HEK293 (cell line): ENCODE measurements around the gene NPIPB2.

Experiments
- CTCF ChIA-PET: fragments of 350-600 bp; formaldehyde crosslinking; extraction: SDS; loops from one replicate; lab custom pipeline; 2021; ENCODE audit warnings: antibody characterized with exemption; lab: Yijun Ruan, JAX
- POLR2A ChIA-PET: fragments of 300-600 bp; formaldehyde crosslinking; extraction: SDS; loops from one replicate; lab custom pipeline; 2020; ENCODE audit warnings: antibody characterized with exemption, inconsistent platforms; lab: Yijun Ruan, JAX
- H3K27ac ChIP-seq: fragments of 200-500 bp; sonication (Bioruptor generic); 2 replicates; pipeline ENCODE4 v1.5.1; 2014; ENCODE audit warnings: low read depth, low read length, control low read depth, inconsistent platforms; ENCODE audit errors: extremely low read depth
- H3K36me3 ChIP-seq, 2 experiments: fragments of 200-500 bp in 1 of 2; sonication (Bioruptor generic) in 1 of 2; 1 replicate in 1 of 2; 2 replicates in 1 of 2; pipeline ENCODE4 v1.5.1; 2014 to 2017; ENCODE audit warnings: inconsistent platforms in 2 of 2, low read length in 2 of 2; ENCODE audit not compliant: control insufficient read depth in 2 of 2, insufficient read depth in 1 of 2
- H3K4me1 ChIP-seq: fragments of 200-500 bp; sonication (Bioruptor generic); 2 replicates; pipeline ENCODE4 v1.5.1; 2014; ENCODE audit warnings: mild to moderate bottlenecking, low read length, inconsistent platforms; ENCODE audit not compliant: control insufficient read depth, insufficient read depth
- H3K4me3 ChIP-seq: 2 replicates; pipeline ENCODE4 v1.5.1; 2011; ENCODE audit warnings: low read depth, mild to moderate bottlenecking, control low read depth, low read length, moderate library complexity
- H3K9me3 ChIP-seq: fragments of 200-500 bp; sonication (Bioruptor generic); 2 replicates; pipeline ENCODE4 v1.5.1; 2014; ENCODE audit warnings: low read depth, low read length, inconsistent platforms; ENCODE audit not compliant: control insufficient read depth, insufficient read depth
- ELK4 ChIP-seq: IDR thresholded peaks from 2 replicates; pipeline ENCODE4 v1.6.1; 2011; ENCODE audit warnings: mild to moderate bottlenecking, low read depth, low read length, borderline replicate concordance
- HOXD13 ChIP-seq: sonication (generic); formaldehyde crosslinking; IDR thresholded peaks from 2 replicates; pipeline ENCODE4 v1.8.0; 2022; ENCODE audit warnings: missing genetic modification reagents, borderline replicate concordance
- INSM2 ChIP-seq: fragments of 450-650 bp; formaldehyde crosslinking; IDR thresholded peaks from 2 replicates; pipeline ENCODE4 v1.5.1; 2016; ENCODE audit warnings: missing biosample characterization, missing genetic modification characterization
- PBX3 ChIP-seq: sonication (generic); formaldehyde crosslinking; IDR thresholded peaks from 2 replicates; pipeline ENCODE4 v1.8.1; 2022; ENCODE audit warnings: mild to moderate bottlenecking, moderate library complexity, missing genetic modification reagents
- RBAK ChIP-seq: fragments of 450-650 bp; formaldehyde crosslinking; IDR thresholded peaks from 2 replicates; pipeline ENCODE4 v1.5.1; 2016; ENCODE audit warnings: missing biosample characterization, missing genetic modification characterization
- SCRT2 ChIP-seq: fragments of 450-650 bp; formaldehyde crosslinking; IDR thresholded peaks from 2 replicates; pipeline ENCODE4 v1.5.1; 2016; ENCODE audit warnings: missing biosample characterization, missing genetic modification characterization
- SP7 ChIP-seq: fragments of 450-650 bp; formaldehyde crosslinking; IDR thresholded peaks from 2 replicates; pipeline ENCODE4 v1.5.1; 2016; ENCODE audit warnings: missing biosample characterization, missing genetic modification characterization
- TRIM28 ChIP-seq: IDR thresholded peaks from 2 replicates; pipeline ENCODE4 v1.6.1; 2011; ENCODE audit warnings: low read length, control low read depth, borderline replicate concordance
- ZFP3 ChIP-seq: fragments of 450-650 bp; formaldehyde crosslinking; IDR thresholded peaks from 2 replicates; pipeline ENCODE4 v1.5.1; 2016; ENCODE audit warnings: low read depth, missing biosample characterization, missing genetic modification characterization
- ZNF121 ChIP-seq: fragments of 450-650 bp; formaldehyde crosslinking; IDR thresholded peaks from 2 replicates; pipeline ENCODE4 v1.5.1; 2016; ENCODE audit warnings: missing biosample characterization, missing genetic modification characterization
- ZNF140 ChIP-seq: fragments of 450-650 bp; formaldehyde crosslinking; IDR thresholded peaks from 2 replicates; pipeline ENCODE4 v1.5.1; 2016; ENCODE audit warnings: missing biosample characterization, missing genetic modification characterization
- ZNF157 ChIP-seq: fragments of 450-650 bp; formaldehyde crosslinking; IDR thresholded peaks from 2 replicates; pipeline ENCODE4 v1.5.1; 2016; ENCODE audit warnings: missing biosample characterization, missing genetic modification characterization
- ZNF24 ChIP-seq: fragments of 450-650 bp; formaldehyde crosslinking; IDR thresholded peaks from 2 replicates; pipeline ENCODE4 v1.5.1; 2016; ENCODE audit warnings: missing biosample characterization, missing genetic modification characterization
- ZNF335 ChIP-seq: fragments of 450-650 bp; formaldehyde crosslinking; conservative IDR thresholded peaks from 2 replicates; pipeline ENCODE4 v1.5.1; 2016; ENCODE audit warnings: missing biosample characterization, missing genetic modification characterization
- ZNF48 ChIP-seq: fragments of 450-650 bp; formaldehyde crosslinking; IDR thresholded peaks from 2 replicates; pipeline ENCODE4 v1.5.1; 2016; ENCODE audit warnings: missing biosample characterization, missing genetic modification characterization
- ZNF488 ChIP-seq: fragments of 450-650 bp; formaldehyde crosslinking; IDR thresholded peaks from 2 replicates; pipeline ENCODE4 v1.5.1; 2016; ENCODE audit warnings: missing biosample characterization, missing genetic modification characterization
- ZNF600 ChIP-seq: fragments of 450-650 bp; formaldehyde crosslinking; IDR thresholded peaks from 2 replicates; pipeline ENCODE4 v1.5.1; 2016; ENCODE audit warnings: missing biosample characterization, missing genetic modification characterization
- ZNF623 ChIP-seq: fragments of 450-650 bp; formaldehyde crosslinking; IDR thresholded peaks from 2 replicates; pipeline ENCODE4 v1.5.1; 2016; ENCODE audit warnings: missing biosample characterization, missing genetic modification characterization
- ZNF747 ChIP-seq: fragments of 450-650 bp; formaldehyde crosslinking; IDR thresholded peaks from 2 replicates; pipeline ENCODE4 v1.5.1; 2016; ENCODE audit warnings: missing biosample characterization, missing genetic modification characterization
- ZNF776 ChIP-seq: fragments of 450-650 bp; formaldehyde crosslinking; IDR thresholded peaks from 2 replicates; pipeline ENCODE4 v1.5.0; 2017; ENCODE audit warnings: missing biosample characterization, missing genetic modification characterization, borderline replicate concordance
- ZNF791 ChIP-seq: fragments of 450-650 bp; formaldehyde crosslinking; IDR thresholded peaks from 2 replicates; pipeline ENCODE4 v1.5.1; 2016; ENCODE audit warnings: missing biosample characterization, missing genetic modification characterization
- ZNF792 ChIP-seq: fragments of 450-650 bp; formaldehyde crosslinking; IDR thresholded peaks from 2 replicates; pipeline ENCODE4 v1.5.1; 2016; ENCODE audit warnings: missing biosample characterization, missing genetic modification characterization
- TF ChIP-seq, protein P1 (sequence below): fragments of 450-650 bp; formaldehyde crosslinking; IDR thresholded peaks from 2 replicates; pipeline ENCODE4 v1.5.1; 2016; ENCODE audit warnings: missing biosample characterization, missing genetic modification characterization, borderline replicate concordance
- TF ChIP-seq, protein P2 (sequence below): fragments of 450-650 bp; formaldehyde crosslinking; IDR thresholded peaks from 2 replicates; pipeline ENCODE4 v1.5.1; 2016; ENCODE audit warnings: missing biosample characterization, missing genetic modification characterization

Gene NPIPB2

DNA sequence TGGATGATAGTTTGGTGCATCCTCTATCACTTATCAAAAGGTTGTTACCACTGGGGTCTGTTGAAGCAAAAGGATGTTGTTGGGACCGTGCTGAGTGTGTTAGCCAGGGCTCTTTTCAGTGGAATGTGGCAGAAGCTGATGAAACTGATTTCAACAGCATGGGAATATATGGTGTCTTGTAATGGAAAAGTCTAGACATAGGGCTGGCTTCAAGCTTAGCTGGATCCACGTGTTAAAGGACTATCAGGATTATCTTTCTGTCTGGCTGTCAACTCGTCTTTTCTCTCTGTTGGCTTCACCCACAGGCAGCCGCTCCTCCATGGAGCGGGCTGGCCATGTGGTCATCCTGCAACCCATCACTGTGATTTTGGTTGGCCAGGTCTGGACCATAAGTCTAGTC lies 43.4 kb upstream of the NPIPB2 start:
- ChIA-PET POLR2A (no interaction called here), CTCF (interaction anchor here (0.6 to 3.1 kb wide), 2 partner anchors 10 to 82 kb away, joined by 6 to 10 read pairs; no protein-coding TSS in a partner anchor)
- Histone ChIP-seq H3K9me3 (no peaks in the 10 kb centered on the region), H3K27ac (no peak overlapping the region), H3K4me3 (no peak overlapping the region), H3K36me3 (no peaks in the 10 kb centered on the region), H3K4me1 (no peaks in the 10 kb centered on the region)
- TF ChIP-seq, protein P1, sequence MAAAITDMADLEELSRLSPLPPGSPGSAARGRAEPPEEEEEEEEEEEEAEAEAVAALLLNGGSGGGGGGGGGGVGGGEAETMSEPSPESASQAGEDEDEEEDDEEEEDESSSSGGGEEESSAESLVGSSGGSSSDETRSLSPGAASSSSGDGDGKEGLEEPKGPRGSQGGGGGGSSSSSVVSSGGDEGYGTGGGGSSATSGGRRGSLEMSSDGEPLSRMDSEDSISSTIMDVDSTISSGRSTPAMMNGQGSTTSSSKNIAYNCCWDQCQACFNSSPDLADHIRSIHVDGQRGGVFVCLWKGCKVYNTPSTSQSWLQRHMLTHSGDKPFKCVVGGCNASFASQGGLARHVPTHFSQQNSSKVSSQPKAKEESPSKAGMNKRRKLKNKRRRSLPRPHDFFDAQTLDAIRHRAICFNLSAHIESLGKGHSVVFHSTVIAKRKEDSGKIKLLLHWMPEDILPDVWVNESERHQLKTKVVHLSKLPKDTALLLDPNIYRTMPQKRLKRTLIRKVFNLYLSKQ (tag by site-specific recombination): no peak
- TF ChIP-seq SCRT2 (tag by site-specific recombination): no peak
- no peak for TF ChIP-seq HOXD13
- no peak for TF ChIP-seq TRIM28
- no peak for TF ChIP-seq ZNF623 (tag by site-specific recombination)
- no peak for TF ChIP-seq ZNF24 (tag by site-specific recombination)
- no peak for TF ChIP-seq ZNF600 (tag by site-specific recombination)
- TF ChIP-seq ZNF776 (tag by site-specific recombination): no peak
- TF ChIP-seq ZNF791 (tag by site-specific recombination): no peak
- no peak for TF ChIP-seq RBAK (tag by site-specific recombination)
- no peak for TF ChIP-seq PBX3 (CRISPR knock-in tag)
- no peak for TF ChIP-seq ZFP3 (tag by site-specific recombination)
- TF ChIP-seq ZNF747: no peak

- Histone ChIP-seq H3K4me3 (no peak overlapping the region), H3K27ac (no peak overlapping the region), H3K36me3 (no peaks in the 10 kb centered on the region), H3K9me3 (no peaks in the 10 kb centered on the region), H3K4me1 (peaks cover 6% of the 10 kb centered on the region; the same call in 1 of the 2 replicates)
- 0 out of 2 replicates have a peak, but pooled peaks have one; percentile 23 for TF ChIP-seq ZNF335 (tag by site-specific recombination)
- TF ChIP-seq SP7 (tag by site-specific recombination): no peak
- peak; percentile 89; the same call in 1 of the 2 replicates for TF ChIP-seq ZNF140 (tag by site-specific recombination)
- TF ChIP-seq ZNF48 (tag by site-specific recombination): no peak
- ChIA-PET POLR2A (no interaction called here), CTCF (interaction anchor here (0.6 to 0.7 kb wide), 2 partner anchors 314 to 935 kb away, joined by 3 to 4 read pairs; no protein-coding TSS in a partner anchor)
These were observed 38.4 kb upstream of the NPIPB2 start for GRCh38 chr16:11980136-11980844.

DNA sequence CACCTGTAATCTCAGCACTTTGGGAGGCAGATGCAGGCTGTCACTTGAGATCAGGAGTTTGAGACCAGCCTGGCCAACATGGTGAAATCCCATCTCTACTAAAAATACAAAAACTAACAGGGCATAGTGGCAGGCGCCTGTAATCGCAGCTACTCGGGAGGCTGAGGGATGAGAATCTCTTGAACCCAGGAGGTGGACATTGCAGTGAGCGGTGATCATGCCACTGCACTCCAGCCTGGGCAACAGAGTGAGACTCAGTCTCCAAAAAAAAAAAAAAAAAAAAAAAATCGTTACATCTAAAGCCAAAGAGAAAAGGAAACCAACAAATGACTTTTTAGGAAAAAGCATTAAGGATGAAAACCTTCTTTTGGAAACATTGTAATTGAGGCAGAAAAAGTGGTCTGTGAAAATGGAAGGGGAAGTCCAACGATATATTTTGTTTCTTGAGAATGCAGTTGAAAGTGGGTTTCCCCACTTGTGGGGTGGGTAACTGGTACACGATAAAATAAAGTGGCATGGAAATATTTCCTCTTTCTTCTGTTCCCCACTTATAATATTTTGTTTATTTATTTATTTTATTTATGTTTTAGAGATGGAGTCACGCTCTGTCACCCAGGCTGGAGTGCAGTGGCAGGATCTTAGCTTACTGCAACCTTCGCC lies 37.3 kb upstream of the NPIPB2 start:
- CTCF ChIA-PET: interaction anchor here (0.6 to 0.7 kb wide), 2 partner anchors 28 to 582 kb away, joined by 3 to 4 read pairs; no protein-coding TSS in a partner anchor

More for the DNA sequence above, 37.3 kb upstream of the NPIPB2 start:
- no peak overlapping the region for H3K27ac ChIP-seq
- H3K4me1 ChIP-seq: peaks cover 6% of the 10 kb centered on the region; the same call in 1 of the 2 replicates
- H3K4me3 ChIP-seq: no peak overlapping the region
- no peaks in the 10 kb centered on the region for H3K9me3 ChIP-seq
- H3K36me3 ChIP-seq: peaks cover 0 to under 1% of the 10 kb centered on the region in 2 experiments; a peak in 2 of 3 replicates
- POLR2A ChIA-PET: no interaction called here
- no peak for TF ChIP-seq INSM2
- no peak for TF ChIP-seq ELK4
- TF ChIP-seq ZNF623 (tag by site-specific recombination): no peak
- no peak for TF ChIP-seq ZNF488 (tag by site-specific recombination)
- TF ChIP-seq ZNF121 (tag by site-specific recombination): no peak
- TF ChIP-seq, protein P2, sequence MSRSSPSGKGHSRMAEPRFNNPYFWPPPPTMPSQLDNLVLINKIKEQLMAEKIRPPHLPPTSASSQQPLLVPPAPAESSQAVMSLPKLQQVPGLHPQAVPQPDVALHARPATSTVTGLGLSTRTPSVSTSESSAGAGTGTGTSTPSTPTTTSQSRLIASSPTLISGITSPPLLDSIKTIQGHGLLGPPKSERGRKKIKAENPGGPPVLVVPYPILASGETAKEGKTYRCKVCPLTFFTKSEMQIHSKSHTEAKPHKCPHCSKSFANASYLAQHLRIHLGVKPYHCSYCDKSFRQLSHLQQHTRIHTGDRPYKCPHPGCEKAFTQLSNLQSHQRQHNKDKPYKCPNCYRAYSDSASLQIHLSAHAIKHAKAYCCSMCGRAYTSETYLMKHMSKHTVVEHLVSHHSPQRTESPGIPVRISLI (tag by site-specific recombination): 0 out of 2 replicates have a peak, but pooled peaks have one; percentile 81
- no peak for TF ChIP-seq ZNF157 (tag by site-specific recombination)
- TF ChIP-seq ZNF792 (tag by site-specific recombination): no peak
- TF ChIP-seq, all 188 proteins: peak for 1
